GM23248 (cell line): ENCODE results near the gene NUP50. TPM values are rescaled to one million over a fixed set of nuclear protein-coding genes. Genes with fewer than 3 reads are reported as not detected.
"Not testable (repeated sequence)": the region's sequence is repeated elsewhere in the genome, so short reads cannot be mapped to it uniquely, and the experiment has no call there.

Source experiments
- DNase-seq: peaks from one replicate; pipeline ENCODE4 v3.0.0-alpha.2; 2015
- H2AFZ ChIP-seq: fragments of 200-600 bp; sonication (generic); 2 replicates; pipeline ENCODE4 v1.6.1; 2016; ENCODE audit warnings: antibody characterized with exemption
- H3F3A ChIP-seq: fragments of 200-600 bp; sonication (generic); 2 replicates; pipeline ENCODE4 v1.6.1; 2016; ENCODE audit warnings: mild to moderate bottlenecking, antibody characterized with exemption, mixed run types; ENCODE audit not compliant: insufficient read depth
- H3K27ac ChIP-seq: fragments of 200-600 bp; sonication (generic); 2 replicates; pipeline ENCODE4 v1.5.1; 2016; ENCODE audit warnings: mild to moderate bottlenecking
- H3K27me3 ChIP-seq: fragments of 200-600 bp; sonication (generic); replicated peaks from 2 replicates; pipeline ENCODE4 v1.6.1; 2016; ENCODE audit warnings: mild to moderate bottlenecking; ENCODE audit not compliant: insufficient read depth
- H3K36me3 ChIP-seq: fragments of 200-600 bp; sonication (generic); 2 replicates; pipeline ENCODE4 v1.6.1; 2016; ENCODE audit warnings: low read depth, mild to moderate bottlenecking
- H3K4me1 ChIP-seq: fragments of 200-600 bp; sonication (generic); 2 replicates; pipeline ENCODE4 v1.6.1; 2016; ENCODE audit warnings: mild to moderate bottlenecking; ENCODE audit not compliant: insufficient read depth
- H3K4me2 ChIP-seq: fragments of 200-600 bp; sonication (generic); one replicate; pipeline ENCODE4 v1.6.1; 2016; ENCODE audit warnings: mild to moderate bottlenecking; ENCODE audit not compliant: unreplicated experiment
- H3K4me3 ChIP-seq: fragments of 200-600 bp; sonication (generic); 2 replicates; pipeline ENCODE4 v1.5.1; 2016; ENCODE audit warnings: mild to moderate bottlenecking
- H3K79me2 ChIP-seq: fragments of 200-600 bp; sonication (generic); 2 replicates; pipeline ENCODE4 v1.6.1; 2016; ENCODE audit warnings: mild to moderate bottlenecking; ENCODE audit not compliant: insufficient read depth
- H3K9ac ChIP-seq: fragments of 200-600 bp; sonication (generic); 2 replicates; pipeline ENCODE4 v1.6.1; 2016; ENCODE audit warnings: mild to moderate bottlenecking
- H3K9me2 ChIP-seq: fragments of 200-600 bp; sonication (generic); 2 replicates; pipeline ENCODE4 v1.6.1; 2016; ENCODE audit warnings: mixed run types, mild to moderate bottlenecking, moderate library complexity; ENCODE audit not compliant: insufficient read depth
- H3K9me3 ChIP-seq: fragments of 200-600 bp; sonication (generic); one replicate; pipeline ENCODE4 v1.6.1; 2017; ENCODE audit warnings: low read depth
- H4K20me1 ChIP-seq: fragments of 200-600 bp; sonication (generic); 2 replicates; pipeline ENCODE4 v1.6.0; 2016; ENCODE audit not compliant: insufficient read depth
- EZH2 ChIP-seq: fragments of 200-600 bp; sonication (generic); IDR thresholded peaks from 2 replicates; pipeline ENCODE4 v1.6.1; 2018; ENCODE audit warnings: antibody characterized with exemption, mild to moderate bottlenecking; ENCODE audit not compliant: insufficient read depth, poor library complexity, severe bottlenecking
- EZH2phosphoT487 ChIP-seq: fragments of 200-600 bp; sonication (generic); IDR thresholded peaks from 2 replicates; pipeline ENCODE4 v1.6.1; 2018; ENCODE audit warnings: antibody characterized with exemption, moderate library complexity, mild to moderate bottlenecking, low read depth; ENCODE audit not compliant: insufficient read depth
- whole genome bisulfite sequencing, 2 experiments: methylation state at CpG; one replicate each; pipeline ENCODE4 v1.1.6; 2015 to 2017; ENCODE audit warnings: low lambda C conversion rate in 2 of 2, low coverage in 1 of 2; ENCODE audit errors: missing lambda C conversion rate in 2 of 2; 5-methylcytosine and 5-hydroxymethylcytosine counted together
- in situ Hi-C: fragments of 300-500 bp; cut with MboI; formaldehyde crosslinking; loops from 2 replicates; pipeline ENCODE4 v1.15.0; 2020
- polyA plus RNA-seq: library from polyadenylated mRNA; unstranded; fragments of >200 nt; fragmentation: Nextera tagmentation; extraction: Ambion mirVana; gene quantifications from 2 replicates; pipeline ENCODE4 v1.2.1, GENCODE V29; 2016
- total RNA-seq: library from RNA; depleted of rRNA; stranded (reverse); fragments of >200 nt; shearing (Covaris generic); gene quantifications from 2 replicates; pipeline ENCODE4 v1.2.3, GENCODE V29; 2014

The NUP50 gene
- total and polyA plus RNA-seq, 2 experiments from 2014 or later = 22.3 to 30.8 TPM

DNA sequence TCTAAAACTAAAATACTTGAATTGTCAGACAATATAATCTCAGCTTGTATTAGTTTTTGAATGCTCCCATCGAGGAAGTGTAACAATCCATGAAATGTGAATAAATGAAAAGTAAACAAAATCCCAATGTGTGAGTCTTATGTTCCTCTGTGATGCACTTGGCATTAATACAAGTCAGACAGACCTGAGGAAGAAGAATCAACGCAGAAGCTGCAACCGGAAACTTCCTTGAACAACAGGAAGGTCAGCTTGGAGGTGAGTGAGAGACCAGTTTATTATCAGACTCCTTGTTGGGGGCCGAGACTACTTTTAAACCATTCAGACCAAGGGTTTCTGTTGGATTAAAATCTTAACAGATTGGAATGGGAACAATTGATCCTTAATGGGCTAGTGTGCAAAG lies 24.2 kb downstream of the NUP50 start:
- in situ Hi-C loops = no loop called here
- 74 to 75% methylated on average over 4 of the region's 4 CpGs for WGBS, 2 experiments
- 0 out of 2 replicates have a peak, but pooled peaks cover 5% of the 10 kb centered on the region for H3F3A ChIP-seq

GRCh38 chr22:45188779-45189178 lies 25.1 kb downstream of the NUP50 start:
- no peaks in the 10 kb centered on the region for H4K20me1 ChIP-seq
- no peaks in the 10 kb centered on the region for H3K9me2 ChIP-seq
- no peaks in the 10 kb centered on the region for H3K9me3 ChIP-seq
- WGBS, 2 experiments = 86% methylated on average over 16 of the region's 16 CpGs
- H3K9ac ChIP-seq = no peak overlapping the region
- H3K79me2 ChIP-seq = 0 out of 2 replicates have a peak, but pooled peaks cover 3% of the 10 kb centered on the region
- H3F3A ChIP-seq = 0 out of 2 replicates have a peak, but pooled peaks cover 5% of the 10 kb centered on the region
- peaks cover 14% of the 10 kb centered on the region; the same call in 1 of the 2 replicates for H3K36me3 ChIP-seq
- no peak overlapping the region for H3K27ac ChIP-seq
- H3K4me2 ChIP-seq = no peak overlapping the region
- H3K4me1 ChIP-seq = no peaks in the 10 kb centered on the region
- DNase-seq = no peak
- H3K4me3 ChIP-seq = no peak overlapping the region
- in situ Hi-C loops = no loop called here
- H3K27me3 ChIP-seq = no peaks in the 10 kb centered on the region
- no peak for TF ChIP-seq EZH2phosphoT487
- TF ChIP-seq EZH2 = no peak
- H2AFZ ChIP-seq = no peak overlapping the region

More for the DNA sequence above, 24.2 kb downstream of the NUP50 start:
- no peak overlapping the region for H3K27ac ChIP-seq
- H3K9ac ChIP-seq = no peak overlapping the region
- no peak for DNase-seq
- no peaks in the 10 kb centered on the region for H3K9me3 ChIP-seq
- H3K79me2 ChIP-seq = 0 out of 2 replicates have a peak, but pooled peaks cover 3% of the 10 kb centered on the region
- H3K9me2 ChIP-seq = no peaks in the 10 kb centered on the region
- no peak for TF ChIP-seq EZH2phosphoT487
- no peak for TF ChIP-seq EZH2
- no peak overlapping the region for H2AFZ ChIP-seq
- H3K4me1 ChIP-seq = no peaks in the 10 kb centered on the region
- no peaks in the 10 kb centered on the region for H3K27me3 ChIP-seq
- no peak overlapping the region for H3K4me3 ChIP-seq
- H3K36me3 ChIP-seq = peaks cover 20% of the 10 kb centered on the region
- no peaks in the 10 kb centered on the region for H4K20me1 ChIP-seq
- H3K4me2 ChIP-seq = no peak overlapping the region

DNA sequence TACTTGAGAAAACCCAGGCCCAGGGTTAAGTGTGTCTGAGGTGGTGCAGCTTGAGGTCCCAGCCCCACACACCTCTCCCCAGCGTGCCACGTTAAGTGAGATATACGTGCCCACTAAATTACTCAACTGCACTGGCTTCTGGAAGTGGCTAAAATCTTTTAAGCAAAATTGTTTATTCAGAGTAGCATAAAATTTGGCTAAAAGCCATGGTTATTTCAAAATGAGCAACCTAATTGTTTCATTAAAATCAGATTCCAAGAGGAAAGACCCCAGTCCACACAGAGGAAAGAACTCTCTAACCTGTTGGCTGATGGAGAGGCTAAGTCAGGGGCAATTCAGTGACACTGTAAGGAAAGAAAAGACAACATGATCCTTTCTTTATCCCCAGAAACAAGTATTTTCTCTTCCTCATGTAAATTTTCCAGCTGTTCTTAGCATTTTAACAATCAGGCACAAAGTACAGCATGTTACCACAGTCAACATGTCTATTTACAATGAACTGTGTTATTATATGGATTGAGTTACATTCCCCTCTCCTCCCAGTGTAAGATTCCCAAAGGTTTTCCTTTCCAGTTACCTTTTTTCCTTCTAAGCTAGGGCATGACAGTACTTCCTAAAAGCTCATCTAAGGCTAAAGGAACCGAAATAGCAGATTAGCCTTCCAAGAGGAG lies 26.6 kb downstream of the NUP50 start:
- WGBS, 2 experiments = 97 to 98% methylated on average over 4 of the region's 4 CpGs
- H3K27ac ChIP-seq = no peak overlapping the region
- H3K9ac ChIP-seq = no peak overlapping the region
- no peak overlapping the region for H2AFZ ChIP-seq
- H3K9me3 ChIP-seq = no peaks in the 10 kb centered on the region
- 0 out of 2 replicates have a peak, but pooled peaks cover 3% of the 10 kb centered on the region for H3K79me2 ChIP-seq
- in situ Hi-C loops = no loop called here
- H3K4me1 ChIP-seq = no peaks in the 10 kb centered on the region
- DNase-seq = no peak
- no peaks in the 10 kb centered on the region for H3K9me2 ChIP-seq
- H3F3A ChIP-seq = 0 out of 2 replicates have a peak, but pooled peaks cover 5% of the 10 kb centered on the region
- TF ChIP-seq EZH2 = no peak
- no peak for TF ChIP-seq EZH2phosphoT487
- no peaks in the 10 kb centered on the region for H4K20me1 ChIP-seq
- H3K4me2 ChIP-seq = no peak overlapping the region
- no peak overlapping the region for H3K4me3 ChIP-seq
- H3K36me3 ChIP-seq = peaks cover 5% of the 10 kb centered on the region; the same call in 1 of the 2 replicates
- no peaks in the 10 kb centered on the region for H3K27me3 ChIP-seq

GRCh38 chr22:45191746-45192145 lies 28.0 kb downstream of the NUP50 start:
- in situ Hi-C loops, H3K9ac ChIP-seq, H3K4me2 ChIP-seq, H3K9me2 ChIP-seq, H3K36me3 ChIP-seq, H3K9me3 ChIP-seq, H4K20me1 ChIP-seq, H3F3A ChIP-seq, H3K4me3 ChIP-seq, DNase-seq, H2AFZ ChIP-seq, H3K27me3 ChIP-seq, H3K4me1 ChIP-seq, H3K27ac ChIP-seq, H3K79me2 ChIP-seq: not testable (repeated sequence)
- 79% methylated on average over 9 of the region's 9 CpGs for WGBS, 2 experiments
